SK-N-SH treated with all-trans-retinoic acid at 6 μM for 48 hours (cell line): ENCODE measurements around the gene IGSF8.

Experiments used
- ATAC-seq: fragments of 200-7000 bp; cut with Tn5 transposase; 3 replicates; pipeline ENCODE4 v1.9.1; 2020; ENCODE audit warnings: mild to moderate bottlenecking, moderate library complexity
- ARNTL ChIP-seq: fragments of 450-650 bp; formaldehyde crosslinking; IDR thresholded peaks from 2 replicates; pipeline ENCODE4 v1.5.0; 2020; ENCODE audit warnings: low read depth, mild to moderate bottlenecking, moderate library complexity, borderline replicate concordance
- BACH2 ChIP-seq: fragments of 250-450 bp; sonication (Bioruptor Pico); IDR thresholded peaks from 2 replicates; pipeline ENCODE4 v1.9.0; 2021; ENCODE audit warnings: mild to moderate bottlenecking, borderline replicate concordance
- CREB5 ChIP-seq: fragments of 250-450 bp; sonication (Bioruptor Pico); IDR thresholded peaks from 2 replicates; pipeline ENCODE4 v1.5.1; 2020; ENCODE audit warnings: low read depth, mild to moderate bottlenecking, moderate library complexity
- CSDC2 ChIP-seq: fragments of 250-450 bp; sonication (Bioruptor Pico); IDR thresholded peaks from 2 replicates; pipeline ENCODE4 v1.5.0; 2020; ENCODE audit warnings: mild to moderate bottlenecking, moderate library complexity
- CSRNP3 ChIP-seq: fragments of 250-450 bp; sonication (Bioruptor Pico); IDR thresholded peaks from 2 replicates; pipeline ENCODE4 v1.5.1; 2021; ENCODE audit warnings: mild to moderate bottlenecking, moderate library complexity
- ESRRG ChIP-seq: fragments of 250-450 bp; sonication (Bioruptor Pico); IDR thresholded peaks from 2 replicates; pipeline ENCODE4 v1.6.1; 2021; ENCODE audit warnings: mild to moderate bottlenecking
- GLIS3 ChIP-seq: fragments of 250-450 bp; sonication (Bioruptor Pico); IDR thresholded peaks from 2 replicates; pipeline ENCODE4 v1.5.0; 2020; ENCODE audit warnings: mild to moderate bottlenecking, moderate library complexity
- ISL1 ChIP-seq: fragments of 250-450 bp; sonication (Bioruptor Pico); IDR thresholded peaks from 2 replicates; pipeline ENCODE4 v2.1.2; 2022; ENCODE audit warnings: mild to moderate bottlenecking, moderate library complexity
- OSR1 ChIP-seq: fragments of 250-450 bp; sonication (Bioruptor Pico); IDR thresholded peaks from 2 replicates; pipeline ENCODE4 v1.8.0; 2022; ENCODE audit warnings: moderate library complexity, mild to moderate bottlenecking, inconsistent platforms
- PATZ1 ChIP-seq: fragments of 250-450 bp; sonication (Bioruptor Pico); IDR thresholded peaks from 2 replicates; pipeline ENCODE4 v1.8.0; 2020; ENCODE audit warnings: mild to moderate bottlenecking, moderate library complexity, borderline replicate concordance
- PPARA ChIP-seq: fragments of 250-450 bp; sonication (Bioruptor Pico); IDR thresholded peaks from 2 replicates; pipeline ENCODE4 v1.5.0; 2020; ENCODE audit warnings: mild to moderate bottlenecking, borderline replicate concordance
- RARB ChIP-seq: fragments of 250-450 bp; sonication (Bioruptor Pico); IDR thresholded peaks from 2 replicates; pipeline ENCODE4 v1.8.0; 2021; ENCODE audit warnings: mild to moderate bottlenecking, moderate library complexity
- SNAI2 ChIP-seq: fragments of 250-450 bp; sonication (Bioruptor Pico); IDR thresholded peaks from 2 replicates; pipeline ENCODE4 v1.5.0; 2020; ENCODE audit warnings: mild to moderate bottlenecking, moderate library complexity
- TCF4 ChIP-seq: fragments of 250-450 bp; sonication (Bioruptor Pico); IDR thresholded peaks from 2 replicates; pipeline ENCODE4 v1.8.0; 2021; ENCODE audit warnings: mild to moderate bottlenecking, moderate library complexity, borderline replicate concordance
- TOX ChIP-seq: fragments of 250-450 bp; sonication (Bioruptor Pico); IDR thresholded peaks from 2 replicates; pipeline ENCODE4 v1.8.0; 2021; ENCODE audit warnings: mild to moderate bottlenecking, moderate library complexity, borderline replicate concordance
- TSHZ2 ChIP-seq: fragments of 250-450 bp; sonication (Bioruptor Pico); IDR thresholded peaks from 2 replicates; pipeline ENCODE4 v1.5.0; 2020; ENCODE audit warnings: mild to moderate bottlenecking, moderate library complexity
- ZC3H10 ChIP-seq: fragments of 250-450 bp; sonication (Bioruptor Pico); IDR thresholded peaks from 2 replicates; pipeline ENCODE4 v1.5.1; 2021; ENCODE audit warnings: mild to moderate bottlenecking, moderate library complexity
- ZFP3 ChIP-seq: fragments of 250-450 bp; sonication (Bioruptor Pico); IDR thresholded peaks from 2 replicates; pipeline ENCODE4 v1.5.0; 2020; ENCODE audit warnings: mild to moderate bottlenecking, moderate library complexity
- ZFP30 ChIP-seq: fragments of 450-650 bp; formaldehyde crosslinking; IDR thresholded peaks from 2 replicates; pipeline ENCODE4 v1.5.0; 2022; ENCODE audit warnings: mild to moderate bottlenecking, moderate library complexity
- ZNF70 ChIP-seq: fragments of 450-650 bp; formaldehyde crosslinking; IDR thresholded peaks from 2 replicates; pipeline ENCODE4 v1.5.0; 2020; ENCODE audit warnings: mild to moderate bottlenecking, moderate library complexity

The IGSF8 gene

GRCh38 chr1:160125746-160126145, 27.3 kb upstream of the IGSF8 start:
- no peak for TF ChIP-seq OSR1 (CRISPR knock-in tag)
- TF ChIP-seq ZFP30 (CRISPR knock-in tag), result no peak
- no peak for TF ChIP-seq GLIS3 (CRISPR knock-in tag)
- no peak for TF ChIP-seq ZFP3 (CRISPR knock-in tag)
- TF ChIP-seq RARB, result no peak
- no peak for TF ChIP-seq CREB5
- no peak for TF ChIP-seq ISL1 (CRISPR knock-in tag)
- TF ChIP-seq PPARA (CRISPR knock-in tag), result no peak
- no peak for TF ChIP-seq TSHZ2
- no peak for TF ChIP-seq PATZ1 (CRISPR knock-in tag)
- no peak for ATAC-seq

- peak; percentile 48 for ATAC-seq
Measured at GRCh38 chr1:160124705-160125478, 26.5 kb upstream of the IGSF8 start.

More at GRCh38 chr1:160124705-160125478, 26.5 kb upstream of the IGSF8 start:
- TF ChIP-seq TSHZ2, result no peak
- TF ChIP-seq BACH2 (CRISPR knock-in tag), result no peak
- TF ChIP-seq SNAI2, result no peak
- TF ChIP-seq ZC3H10 (CRISPR knock-in tag), result no peak
- TF ChIP-seq CSRNP3, result no peak
- TF ChIP-seq TOX (CRISPR knock-in tag), result no peak
- no peak for TF ChIP-seq CSDC2
- no peak for TF ChIP-seq ISL1 (CRISPR knock-in tag)
- no peak for TF ChIP-seq ZFP30 (CRISPR knock-in tag)
- TF ChIP-seq OSR1 (CRISPR knock-in tag), result no peak
- TF ChIP-seq ESRRG (CRISPR knock-in tag), result no peak
- TF ChIP-seq TCF4 (CRISPR knock-in tag), result no peak
- TF ChIP-seq ARNTL (CRISPR knock-in tag), result no peak
- TF ChIP-seq GLIS3 (CRISPR knock-in tag), result no peak
- no peak for TF ChIP-seq CREB5
- no peak for TF ChIP-seq ZFP3 (CRISPR knock-in tag)
- no peak for TF ChIP-seq ZNF70 (CRISPR knock-in tag)
- no peak for TF ChIP-seq RARB
